T-cell (primary cell): ENCODE results near the gene ZNF524. TPM values are rescaled to one million over a fixed set of nuclear protein-coding genes. Genes with fewer than 3 reads are reported as not detected.

Experiments used
- ATAC-seq, 4 experiments: fragments of 200-7000 bp in 3 of 4; fragments of 150-1000 bp in 1 of 4; cut with Tn5 transposase; replicated peaks in 1 of 4; 1 replicate in 3 of 4; 2 replicates in 1 of 4; pipeline ENCODE4 v1.10.0; 2021; ENCODE audit warnings: moderate library complexity in 3 of 4, mild to moderate bottlenecking in 2 of 4, moderate number of reproducible peaks in 1 of 4
- CTCF ChIA-PET, 2 donors: fragments of 300-600 bp; sonication (Branson Sonifier 250); formaldehyde crosslinking; loops; one replicate each; lab custom pipeline; 2022; ENCODE audit warnings: antibody characterized with exemption in 2 of 2; lab: Charles Lee
- POLR2A ChIA-PET, 2 donors: fragments of 300-600 bp; sonication (Branson Sonifier 250); formaldehyde crosslinking; loops; one replicate each; lab custom pipeline; 2022; ENCODE audit warnings: antibody characterized with exemption in 2 of 2; lab: Charles Lee
- DNase-seq, 35 experiments: peaks; one replicate each; pipeline versions ENCODE4 v3.0.0 to v3.0.0-alpha.2; 2013 to 2023
- H3K27ac ChIP-seq: one replicate; pipeline ENCODE4 v1.5.1; 2013; ENCODE audit warnings: low read length
- H3K27me3 ChIP-seq, 2 experiments: replicated peaks in 1 of 2; 1 replicate in 1 of 2; 2 replicates in 1 of 2; pipeline versions ENCODE4 v1.6.1 to v1.7.0; 2013; ENCODE audit warnings: low read length in 1 of 2, mixed read lengths in 1 of 2; ENCODE audit not compliant: control insufficient read depth in 2 of 2, insufficient read depth in 2 of 2; ENCODE audit errors: extremely low read depth in 1 of 2
- H3K36me3 ChIP-seq, 2 donors: 1 replicate in 1 of 2; 2 replicates in 1 of 2; pipeline versions ENCODE4 v1.6.1 to v1.7.0; 2013; ENCODE audit warnings: low read length in 1 of 2; ENCODE audit not compliant: control insufficient read depth in 2 of 2, insufficient read depth in 1 of 2; ENCODE audit errors: extremely low read depth in 1 of 2
- H3K4me1 ChIP-seq, 2 experiments: 1 replicate in 1 of 2; 2 replicates in 1 of 2; pipeline versions ENCODE4 v1.6.1 to v1.7.0; 2013; ENCODE audit warnings: low read length in 2 of 2, mixed read lengths in 1 of 2; ENCODE audit not compliant: insufficient read depth in 2 of 2, control insufficient read depth in 1 of 2; ENCODE audit errors: extremely low read depth in 1 of 2
- H3K4me3 ChIP-seq, 2 donors: 1 replicate in 1 of 2; 2 replicates in 1 of 2; pipeline versions ENCODE4 v1.5.1 to v1.7.0; 2013; ENCODE audit warnings: mild to moderate bottlenecking in 2 of 2, low read length in 1 of 2, moderate library complexity in 1 of 2; ENCODE audit not compliant: control insufficient read depth in 1 of 2; ENCODE audit errors: extremely low read depth in 1 of 2
- H3K9me3 ChIP-seq: 2 replicates; pipeline ENCODE4 v1.7.0; 2013
- H3K27ac Mint-ChIP-seq, 2 donors: one replicate each; pipeline ENCODE4 v1.8.0; 2020 to 2021; ENCODE audit warnings: mild to moderate bottlenecking in 2 of 2, mixed read lengths in 2 of 2
- H3K27me3 Mint-ChIP-seq, 2 donors: one replicate each; pipeline ENCODE4 v1.8.0; 2021 to 2022; ENCODE audit warnings: mixed read lengths in 2 of 2
- H3K36me3 Mint-ChIP-seq: one replicate; pipeline ENCODE4 v1.8.0; 2021; ENCODE audit warnings: mixed read lengths
- H3K4me1 Mint-ChIP-seq, 3 donors: one replicate each; pipeline ENCODE4 v1.8.0; 2020 to 2022; ENCODE audit warnings: mixed read lengths in 3 of 3, mild to moderate bottlenecking in 1 of 3
- H3K4me3 Mint-ChIP-seq, 3 donors: one replicate each; pipeline ENCODE4 v1.8.0; 2020 to 2022; ENCODE audit warnings: mild to moderate bottlenecking in 3 of 3, mixed read lengths in 3 of 3, moderate library complexity in 3 of 3
- H3K9me3 Mint-ChIP-seq, 3 donors: one replicate each; pipeline ENCODE4 v1.8.0; 2020 to 2022; ENCODE audit warnings: mixed read lengths in 3 of 3
- WGBS: methylation state at CpG from one replicate; pipeline ENCODE4 v1.1.5; 2013; ENCODE audit warnings: missing lambda C conversion rate; ENCODE audit not compliant: insufficient coverage; 5-methylcytosine and 5-hydroxymethylcytosine counted together
- total RNA-seq, 35 experiments: library from RNA in 6 of 35; stranded (reverse) in 6 of 35; fragments of 120-200 nt in 1 of 35; gene quantifications; one replicate each; pipeline versions ENCODE4 v1.2.1 to v1.2.4 and lab custom pipeline; 2013 to 2026

Gene ZNF524
- total RNA-seq, 5 donors from 2014 or later (not counting 1 experiment from before 2014, with no cell fraction given), result 14.9 to 42.2 (median 33.4) TPM

- ChIA-PET POLR2A (no interaction called here), CTCF (interaction anchor here in 1 of 2 donors (1.0 kb wide), 1 partner anchor 18 kb away, joined by 4 read pairs; no protein-coding TSS in a partner anchor)
- Histone ChIP-seq H3K4me1 (peaks cover 2 to 39% of the 10 kb centered on the region in 2 experiments), H3K36me3 (no peaks in the 10 kb centered on the region), H3K27ac (no peak overlapping the region), H3K9me3 (no peaks in the 10 kb centered on the region), H3K27me3 (peaks cover 0 to 11% of the 10 kb centered on the region in 2 experiments), H3K4me3 (no peak overlapping the region)
- H3K27me3 Mint-ChIP-seq, result no peaks in the 10 kb centered on the region
- DNase-seq (no peak), ATAC-seq (no peak)
- peak overlapping the region in 1 of 2 donors; percentile 24 for H3K27ac Mint-ChIP-seq
- H3K36me3 Mint-ChIP-seq, result no peaks in the 10 kb centered on the region
- H3K4me1 Mint-ChIP-seq, result peaks cover 31 to 37% (median 37%) of the 10 kb centered on the region in 3 donors
- WGBS, result 97% methylated on average over 11 of the region's 17 CpGs
- peak overlapping the region in 2 of 3 donors; percentile 47 to 82 for H3K4me3 Mint-ChIP-seq
- H3K9me3 Mint-ChIP-seq, result no peaks in the 10 kb centered on the region
These were observed 50.6 kb downstream of the ZNF524 start for GRCh38 chr19:55650602-55651230.

- Mint-ChIP-seq H3K4me1 (peaks cover 35 to 42% (median 42%) of the 10 kb centered on the region in 3 donors), H3K27me3 (no peaks in the 10 kb centered on the region), H3K9me3 (no peaks in the 10 kb centered on the region), H3K36me3 (peaks cover 4% of the 10 kb centered on the region), H3K27ac (no peak overlapping the region), H3K4me3 (peak overlapping the region in 1 of 3 donors; percentile 82)
- DNase-seq (no peak), ATAC-seq (no peak)
- 100% methylated on average over 4 of the region's 18 CpGs for WGBS
- Histone ChIP-seq H3K4me3 (no peak overlapping the region), H3K4me1 (peaks cover 4 to 45% of the 10 kb centered on the region in 2 experiments), H3K36me3 (no peaks in the 10 kb centered on the region), H3K27me3 (peaks cover 0 to 11% of the 10 kb centered on the region in 2 experiments), H3K27ac (no peak overlapping the region), H3K9me3 (no peaks in the 10 kb centered on the region)
- POLR2A ChIA-PET, result no interaction called here
- CTCF ChIA-PET, result no interaction called here
These were observed 51.1 kb downstream of the ZNF524 start for GRCh38 chr19:55651236-55651635.

- Histone ChIP-seq H3K27me3 (peaks cover 0 to 11% of the 10 kb centered on the region in 2 experiments), H3K27ac (no peak overlapping the region), H3K9me3 (no peaks in the 10 kb centered on the region), H3K4me1 (peaks cover 16 to 49% of the 10 kb centered on the region in 2 experiments), H3K4me3 (no peak overlapping the region), H3K36me3 (peaks cover 0 to 3% of the 10 kb centered on the region in 2 donors)
- Mint-ChIP-seq H3K4me3 (peak overlapping the region in 2 of 3 donors; percentile 28 to 30), H3K27me3 (no peaks in the 10 kb centered on the region), H3K9me3 (no peaks in the 10 kb centered on the region), H3K27ac (peak overlapping the region in 1 of 2 donors; percentile 11), H3K4me1 (peaks cover 42 to 50% (median 47%) of the 10 kb centered on the region in 3 donors), H3K36me3 (peaks cover 5% of the 10 kb centered on the region)
- ChIA-PET CTCF (interaction anchor here (0.5 to 0.9 kb wide), 11 partner anchors 8 to 1554 kb away, joined by 3 to 12 read pairs (median 4); no protein-coding TSS in a partner anchor), POLR2A (no interaction called here)
- WGBS, result 93% methylated on average over 49 of the region's 71 CpGs
- ATAC-seq (no peak), DNase-seq (peak in 2 of 35 experiments; percentile 19 to 34)
These were observed 52.4 kb downstream of the ZNF524 start for GRCh38 chr19:55652311-55653128.

Other genes starting within 250 kb of the ZNF524 start
- under 1 TPM in 2 of 5 donors, not detected in 3; 0.12 to 0.51 TPM for gene COX6B2, start 245.6 kb upstream of the ZNF524 start, total RNA-seq
- gene GARIN5B, start 237.0 kb upstream of the ZNF524 start, total RNA-seq, result not detected
- gene IL11, start 229.8 kb upstream of the ZNF524 start, total RNA-seq, result under 1 TPM in 2 of 5 donors, not detected in 3; 0.53 to 0.96 TPM
- not detected for gene TMEM190, start 223.5 kb upstream of the ZNF524 start, total RNA-seq
- gene TMEM238, start 216.0 kb upstream of the ZNF524 start, total RNA-seq, result 10 to 100 TPM; 10.8 to 23.2 (median 20.0) TPM
- gene RPL28, start 214.4 kb upstream of the ZNF524 start, total RNA-seq, result 1,000 to 10,000 TPM; 3,465 to 4,436 (median 4,286) TPM
- gene UBE2S, start 192.5 kb upstream of the ZNF524 start, total RNA-seq, result 10 to 100 TPM; 27.5 to 75.2 (median 35.1) TPM
- gene SHISA7, start 157.0 kb upstream of the ZNF524 start, total RNA-seq, result not detected
- 10 to 100 TPM in 3 of 5 donors, 1 to 10 TPM in 2; 6.8 to 18.9 (median 14.7) TPM for gene ISOC2, start 138.6 kb upstream of the ZNF524 start, total RNA-seq
- gene C19orf85, start 135.5 kb upstream of the ZNF524 start, total RNA-seq, result not detected
- gene ZNF628, start 123.7 kb upstream of the ZNF524 start, total RNA-seq, result 10 to 100 TPM; 14.2 to 24.1 (median 16.2) TPM
- gene NAT14, start 115.1 kb upstream of the ZNF524 start, total RNA-seq, result 10 to 100 TPM in 1 of 5 donors, 1 to 10 TPM in 4; 6.3 to 10.4 (median 8.1) TPM
- 1 to 10 TPM in 2 of 5 donors, under 1 TPM in 3; 0.38 to 1.3 (median 0.66) TPM for gene SSC5D, start 111.9 kb upstream of the ZNF524 start, total RNA-seq
- not detected for gene SBK2, start 63.2 kb upstream of the ZNF524 start, total RNA-seq
- not detected for gene SBK3, start 54.7 kb upstream of the ZNF524 start, total RNA-seq
- gene ZNF579, start 19.4 kb upstream of the ZNF524 start, total RNA-seq, result 10 to 100 TPM in 3 of 5 donors, 1 to 10 TPM in 2; 5.4 to 13.3 (median 10.0) TPM
- gene FIZ1, start 771 bp upstream of the ZNF524 start, total RNA-seq, result 10 to 100 TPM in 4 of 5 donors, 1 to 10 TPM in 1; 9.8 to 27.7 (median 19.0) TPM
- 10 to 100 TPM; 16.3 to 29.4 (median 27.3) TPM for gene ZNF865, start 5.4 kb downstream of the ZNF524 start, total RNA-seq
- 10 to 100 TPM in 2 of 5 donors, 1 to 10 TPM in 3; 7.2 to 13.3 (median 8.2) TPM for gene ZNF784, start 24.3 kb downstream of the ZNF524 start, total RNA-seq
- gene ZNF580, start 40.7 kb downstream of the ZNF524 start, total RNA-seq, result 100 to 1,000 TPM in 2 of 5 donors, 10 to 100 TPM in 3; 44.6 to 116 (median 94.2) TPM
- 10 to 100 TPM; 26.4 to 38.7 (median 31.9) TPM for gene ZNF581, start 43.4 kb downstream of the ZNF524 start, total RNA-seq
- gene CCDC106, start 47.9 kb downstream of the ZNF524 start, total RNA-seq, result 1 to 10 TPM; 1.7 to 4.7 (median 3.8) TPM
- 100 to 1,000 TPM; 254 to 310 (median 303) TPM for gene U2AF2, start 54.7 kb downstream of the ZNF524 start, total RNA-seq
- 10 to 100 TPM; 32.6 to 75.2 (median 60.6) TPM for gene EPN1, start 74.9 kb downstream of the ZNF524 start, total RNA-seq
- gene NLRP9, start 138.1 kb downstream of the ZNF524 start, total RNA-seq, result not detected
- gene RFPL4A, start 158.8 kb downstream of the ZNF524 start, total RNA-seq, result not detected
- gene RFPL4AL1, start 168.8 kb downstream of the ZNF524 start, total RNA-seq, result not detected
- gene NLRP11, start 231.7 kb downstream of the ZNF524 start, total RNA-seq, result not detected
- not detected for gene NLRP4, start 236.3 kb downstream of the ZNF524 start, total RNA-seq